ENCODE measurements around the gene MED23.

MED23 gene

GRCh38 chr6:131523988-131524673 lies 103.9 kb downstream of the MED23 start:
- DNase-seq (ENCODE audit: low spot score): no peak
- Histone ChIP-seq H3K4me3 (no peak overlapping the region), H3K27ac (no peak overlapping the region)
- TF ChIP-seq, protein P1, sequence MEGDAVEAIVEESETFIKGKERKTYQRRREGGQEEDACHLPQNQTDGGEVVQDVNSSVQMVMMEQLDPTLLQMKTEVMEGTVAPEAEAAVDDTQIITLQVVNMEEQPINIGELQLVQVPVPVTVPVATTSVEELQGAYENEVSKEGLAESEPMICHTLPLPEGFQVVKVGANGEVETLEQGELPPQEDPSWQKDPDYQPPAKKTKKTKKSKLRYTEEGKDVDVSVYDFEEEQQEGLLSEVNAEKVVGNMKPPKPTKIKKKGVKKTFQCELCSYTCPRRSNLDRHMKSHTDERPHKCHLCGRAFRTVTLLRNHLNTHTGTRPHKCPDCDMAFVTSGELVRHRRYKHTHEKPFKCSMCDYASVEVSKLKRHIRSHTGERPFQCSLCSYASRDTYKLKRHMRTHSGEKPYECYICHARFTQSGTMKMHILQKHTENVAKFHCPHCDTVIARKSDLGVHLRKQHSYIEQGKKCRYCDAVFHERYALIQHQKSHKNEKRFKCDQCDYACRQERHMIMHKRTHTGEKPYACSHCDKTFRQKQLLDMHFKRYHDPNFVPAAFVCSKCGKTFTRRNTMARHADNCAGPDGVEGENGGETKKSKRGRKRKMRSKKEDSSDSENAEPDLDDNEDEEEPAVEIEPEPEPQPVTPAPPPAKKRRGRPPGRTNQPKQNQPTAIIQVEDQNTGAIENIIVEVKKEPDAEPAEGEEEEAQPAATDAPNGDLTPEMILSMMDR (IDR thresholded peaks at IDR 0.05): no peak
